H7 (cell line): Measurements from ENCODE around the gene GKAP1. TPM values are rescaled to one million over a fixed set of nuclear protein-coding genes. Genes with fewer than 3 reads are reported as not detected.
"Not testable (repeated sequence)": the region's sequence is repeated elsewhere in the genome, so short reads cannot be mapped to it uniquely, and the experiment has no call there.

ENCODE experiments used
- DNase-seq: peaks from one replicate; pipeline ENCODE4 v3.0.0; 2012
- H3K27me3 ChIP-seq: 2 replicates; pipeline ENCODE4 v1.6.0; 2011; ENCODE audit warnings: mild to moderate bottlenecking, low read length; ENCODE audit not compliant: control insufficient read depth, insufficient read depth
- H3K36me3 ChIP-seq: replicated peaks from 2 replicates; pipeline ENCODE4 v1.5.1; 2011; ENCODE audit warnings: low read length; ENCODE audit not compliant: control insufficient read depth, insufficient read depth
- H3K4me3 ChIP-seq: 2 replicates; pipeline ENCODE4 v1.5.1; 2011; ENCODE audit warnings: low read depth, mild to moderate bottlenecking, control low read depth, low read length, moderate library complexity; ENCODE audit not compliant: insufficient read depth
- total RNA-seq: library from RNA; depleted of rRNA; stranded (reverse); fragments of >200 nt; shearing (Covaris generic); gene quantifications from 2 replicates; pipeline ENCODE4 v1.2.3, GENCODE V29; 2014

The GKAP1 gene
- total RNA-seq, 1 experiment from 2014 or later, result 2.8 TPM

GRCh38 chr9:83775932-83776331, 41.6 kb downstream of the GKAP1 start:
- DNase-seq, result no peak
- Histone ChIP-seq H3K27me3 (no peaks in the 10 kb centered on the region), H3K36me3 (no peaks in the 10 kb centered on the region; the same call in 1 of the 2 replicates), H3K4me3 (no peak overlapping the region)

- H3K36me3 ChIP-seq, result no peaks in the 10 kb centered on the region
- no peak overlapping the region for H3K4me3 ChIP-seq
- DNase-seq, result no peak
- H3K27me3 ChIP-seq, result no peaks in the 10 kb centered on the region
These were observed 44.7 kb downstream of the GKAP1 start for GRCh38 chr9:83772860-83773259.

- H3K27me3 ChIP-seq, result no peaks in the 10 kb centered on the region
- H3K4me3 ChIP-seq, result no peak overlapping the region
- no peak for DNase-seq
These were observed 52.2 kb downstream of the GKAP1 start for GRCh38 chr9:83765376-83765775.

GRCh38 chr9:83754383-83754977, 63.1 kb downstream of the GKAP1 start:
- H3K36me3 ChIP-seq, result no peaks in the 10 kb centered on the region
- H3K4me3 ChIP-seq, result no peak overlapping the region
- H3K27me3 ChIP-seq, result no peaks in the 10 kb centered on the region
- no peak for DNase-seq

More at GRCh38 chr9:83765376-83765775, 52.2 kb downstream of the GKAP1 start:
- H3K36me3 ChIP-seq, result no peaks in the 10 kb centered on the region

- Histone ChIP-seq H3K4me3 (no peak overlapping the region), H3K27me3 (no peaks in the 10 kb centered on the region)
- DNase-seq, result no peak
These were observed 67.9 kb downstream of the GKAP1 start for GRCh38 chr9:83749706-83750105.

GRCh38 chr9:83744206-83744605, 73.4 kb downstream of the GKAP1 start:
- H3K36me3 ChIP-seq, result no peaks in the 10 kb centered on the region
- DNase-seq, result no peak
- H3K27me3 ChIP-seq, result no peaks in the 10 kb centered on the region
- no peak overlapping the region for H3K4me3 ChIP-seq

More at GRCh38 chr9:83749706-83750105, 67.9 kb downstream of the GKAP1 start:
- H3K36me3 ChIP-seq, result no peaks in the 10 kb centered on the region

GRCh38 chr9:83733739-83734138, 83.8 kb downstream of the GKAP1 start:
- no peak for DNase-seq
- H3K27me3 ChIP-seq, result no peaks in the 10 kb centered on the region
- no peak overlapping the region for H3K4me3 ChIP-seq
- no peaks in the 10 kb centered on the region for H3K36me3 ChIP-seq

GRCh38 chr9:83728591-83729368, 88.8 kb downstream of the GKAP1 start:
- not testable (repeated sequence) for H3K36me3 ChIP-seq, H3K4me3 ChIP-seq, DNase-seq, H3K27me3 ChIP-seq

- H3K36me3 ChIP-seq, result no peaks in the 10 kb centered on the region
- H3K27me3 ChIP-seq, result no peaks in the 10 kb centered on the region
- no peak for DNase-seq
- no peak overlapping the region for H3K4me3 ChIP-seq
These were observed 93.1 kb downstream of the GKAP1 start for GRCh38 chr9:83724436-83724835.

- H3K27me3 ChIP-seq, result no peaks in the 10 kb centered on the region
- H3K4me3 ChIP-seq, result no peak overlapping the region
- H3K36me3 ChIP-seq, result no peaks in the 10 kb centered on the region
- DNase-seq, result no peak
These were observed 94.7 kb downstream of the GKAP1 start for GRCh38 chr9:83722726-83723495.

GRCh38 chr9:83721509-83721908, 96.1 kb downstream of the GKAP1 start:
- DNase-seq, result no peak
- no peaks in the 10 kb centered on the region for H3K27me3 ChIP-seq
- no peak overlapping the region for H3K4me3 ChIP-seq
- no peaks in the 10 kb centered on the region for H3K36me3 ChIP-seq

- H3K36me3 ChIP-seq, result no peaks in the 10 kb centered on the region
- H3K4me3 ChIP-seq, result no peak overlapping the region
- H3K27me3 ChIP-seq, result no peaks in the 10 kb centered on the region
- DNase-seq, result no peak
These were observed 101.8 kb downstream of the GKAP1 start for GRCh38 chr9:83715794-83716193.

GRCh38 chr9:83715221-83715620, 102.3 kb downstream of the GKAP1 start:
- H3K4me3 ChIP-seq, result no peak overlapping the region
- no peak for DNase-seq
- no peaks in the 10 kb centered on the region for H3K27me3 ChIP-seq
- no peaks in the 10 kb centered on the region for H3K36me3 ChIP-seq

GRCh38 chr9:83714329-83714728, 103.2 kb downstream of the GKAP1 start:
- Histone ChIP-seq H3K4me3 (no peak overlapping the region), H3K27me3 (no peaks in the 10 kb centered on the region), H3K36me3 (no peaks in the 10 kb centered on the region)
- no peak for DNase-seq
